ENCODE data around the gene ZBED4.

The ZBED4 gene

DNA sequence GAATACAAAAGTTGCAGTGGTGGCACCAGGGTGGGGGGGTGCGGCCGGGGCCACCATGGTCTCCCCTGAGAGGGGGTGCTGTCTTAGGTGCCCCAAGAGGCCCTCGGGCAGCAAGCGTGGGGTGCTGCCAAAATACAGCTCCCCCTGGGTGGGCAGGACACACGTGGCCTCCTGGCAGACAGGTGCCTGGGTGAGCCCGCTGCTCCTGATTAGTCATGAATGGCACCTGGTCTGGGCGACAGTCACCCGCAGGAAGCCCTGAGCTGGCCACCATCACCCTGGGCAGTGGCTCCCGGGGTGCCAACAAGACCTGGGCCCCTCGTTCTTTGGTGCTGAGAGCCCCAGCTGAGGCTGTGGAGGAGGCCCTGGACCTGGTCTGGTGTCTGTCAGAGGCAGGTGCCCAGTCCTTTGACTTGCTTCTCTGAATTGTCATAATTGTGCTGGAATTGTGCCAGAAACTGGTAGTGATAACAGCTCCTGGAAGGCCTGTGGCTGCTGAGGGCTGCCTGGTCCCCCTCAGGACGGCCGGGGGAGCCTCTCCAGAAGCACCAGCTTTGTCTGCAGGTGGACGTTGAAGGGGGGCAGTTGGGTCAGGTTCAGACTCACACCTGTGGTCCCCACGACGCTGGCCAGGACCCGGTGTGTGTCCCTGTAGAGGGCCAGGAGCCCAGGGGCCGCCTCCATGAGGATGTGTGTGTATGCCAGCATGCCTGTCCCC is 49.8 kb downstream of the ZBED4 start:
- DNase-seq (ENCODE audit: low read depth in 2 of 2), result no peak

DNA sequence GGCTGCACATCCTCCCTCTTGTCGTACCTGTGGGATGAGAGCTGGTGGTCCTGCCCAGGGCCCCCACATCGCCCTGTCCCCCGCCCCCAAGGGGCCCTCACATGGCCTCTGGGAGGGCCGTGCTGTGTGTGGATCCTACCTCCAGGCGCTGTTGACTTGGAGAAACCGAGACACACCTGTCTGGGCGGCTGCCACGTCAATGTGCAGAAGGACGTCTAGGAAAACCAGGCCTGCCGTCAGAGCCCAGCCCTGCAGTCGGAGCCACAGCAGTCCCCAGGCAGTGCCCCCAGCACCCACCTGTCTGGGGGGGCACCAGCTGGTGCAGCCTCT is 50.4 kb downstream of the ZBED4 start:
- no peak for DNase-seq (ENCODE audit: low read depth in 2 of 2)

DNA sequence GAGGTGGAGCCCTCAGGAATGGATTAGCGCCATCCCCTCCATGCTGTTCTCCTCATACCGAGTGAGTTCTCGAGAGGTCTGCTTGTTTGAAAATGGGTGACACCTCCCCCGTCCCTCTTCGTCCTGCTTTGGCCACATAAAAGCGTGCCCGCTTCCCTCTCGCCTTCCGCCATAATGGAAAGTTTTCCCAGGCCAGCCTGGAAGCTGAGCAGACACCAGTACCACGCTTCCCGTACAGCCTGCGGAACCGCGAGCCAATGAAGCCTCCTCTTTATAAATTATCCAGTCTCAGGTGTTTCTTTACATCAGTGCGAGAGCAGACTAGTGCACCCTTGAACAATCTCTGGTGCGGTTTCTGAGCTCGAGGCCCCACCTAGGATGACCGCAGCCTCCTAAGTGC is 51.8 kb downstream of the ZBED4 start:
- no peak for DNase-seq (ENCODE audit: low read depth in 2 of 2)

DNA sequence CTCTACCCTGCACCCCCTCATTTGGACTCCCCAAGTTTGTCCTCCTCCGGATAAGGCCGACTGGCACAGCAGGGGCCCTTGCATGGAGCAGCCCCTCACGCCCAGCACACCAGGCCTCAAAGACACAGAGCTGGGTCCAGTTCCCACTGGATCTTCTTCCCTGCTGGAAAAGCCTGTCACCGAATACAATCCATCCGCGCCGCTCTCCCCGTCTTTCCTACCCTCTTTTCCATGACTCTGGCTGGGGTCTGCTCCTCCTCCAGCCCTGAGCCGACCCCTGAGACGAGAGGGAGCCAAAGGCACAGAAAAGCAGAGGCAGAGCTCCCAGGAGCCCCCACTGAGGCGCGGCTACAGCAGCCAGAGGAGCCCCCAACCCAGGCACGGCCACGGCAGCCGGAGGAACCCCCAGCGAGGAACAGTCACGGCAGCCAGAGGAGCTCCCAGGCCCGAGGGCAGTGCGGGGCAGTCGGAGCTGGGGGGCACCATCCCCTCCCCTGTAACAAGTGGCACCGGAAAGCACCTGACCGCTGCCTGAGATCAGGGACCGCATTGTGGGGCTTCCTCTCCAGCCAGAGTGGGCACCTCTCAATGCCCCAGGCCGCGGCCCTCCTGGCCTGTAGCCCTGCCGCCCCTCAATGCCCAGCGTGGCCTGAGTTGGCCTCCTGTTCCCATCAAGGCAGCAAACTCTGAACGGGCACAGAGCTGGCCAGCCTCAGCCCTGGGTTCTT is 52.6 kb downstream of the ZBED4 start:
- no peak for DNase-seq (ENCODE audit: low read depth in 2 of 2)

GRCh38 chr22:49906799-49907290 is 53.2 kb downstream of the ZBED4 start:
- DNase-seq (ENCODE audit: low read depth in 2 of 2), result no peak

DNA sequence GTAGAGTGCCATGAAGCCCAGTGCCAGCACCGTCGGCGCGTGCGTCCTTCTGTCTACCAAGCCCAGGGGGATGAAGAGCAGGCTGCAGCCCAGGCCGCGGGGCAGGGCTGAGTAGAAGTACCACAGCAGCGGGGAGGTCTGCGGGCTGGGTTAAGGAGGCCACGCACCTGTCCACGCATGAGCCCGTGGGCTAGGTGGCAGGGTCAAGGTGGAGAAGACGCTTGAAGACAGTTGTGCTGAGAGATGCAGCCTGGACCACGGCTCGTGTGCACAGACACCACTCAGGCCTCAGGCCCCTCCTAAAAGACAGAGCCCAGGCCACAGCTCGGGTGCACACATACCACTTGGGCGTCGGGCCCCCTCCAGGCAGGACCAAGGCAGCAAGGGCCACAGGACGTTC is 54.2 kb downstream of the ZBED4 start:
- DNase-seq (ENCODE audit: low read depth in 2 of 2), result no peak

GRCh38 chr22:49909476-49910205 is 56.0 kb downstream of the ZBED4 start:
- DNase-seq (ENCODE audit: low read depth in 2 of 2), result no peak

GRCh38 chr22:49910229-49911155 is 56.8 kb downstream of the ZBED4 start:
- DNase-seq (ENCODE audit: low read depth in 2 of 2), result no peak

- DNase-seq (ENCODE audit: low read depth in 2 of 2), result no peak
Observed at GRCh38 chr22:49911881-49912625, 58.4 kb downstream of the ZBED4 start.

DNA sequence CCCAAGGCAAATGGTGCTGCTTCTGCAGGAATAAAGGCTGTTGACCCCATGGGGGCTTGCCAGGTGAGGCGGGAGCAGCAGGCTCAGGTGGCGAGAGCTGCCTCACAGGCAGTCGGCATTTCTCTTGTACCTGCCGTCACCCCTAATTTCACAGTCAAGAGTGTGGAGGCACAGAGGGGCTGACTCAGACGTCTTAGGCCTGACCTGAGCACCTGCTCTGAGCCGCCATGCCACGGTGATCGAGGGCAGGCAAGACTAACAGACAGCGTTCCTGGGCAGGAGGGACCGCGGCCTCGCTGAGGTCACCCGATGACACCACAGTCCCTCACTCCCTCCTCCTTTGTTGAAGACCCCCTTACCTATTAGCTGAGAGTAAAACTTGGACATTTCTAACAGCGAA is 59.4 kb downstream of the ZBED4 start:
- no peak for DNase-seq (ENCODE audit: low read depth in 2 of 2)

DNA sequence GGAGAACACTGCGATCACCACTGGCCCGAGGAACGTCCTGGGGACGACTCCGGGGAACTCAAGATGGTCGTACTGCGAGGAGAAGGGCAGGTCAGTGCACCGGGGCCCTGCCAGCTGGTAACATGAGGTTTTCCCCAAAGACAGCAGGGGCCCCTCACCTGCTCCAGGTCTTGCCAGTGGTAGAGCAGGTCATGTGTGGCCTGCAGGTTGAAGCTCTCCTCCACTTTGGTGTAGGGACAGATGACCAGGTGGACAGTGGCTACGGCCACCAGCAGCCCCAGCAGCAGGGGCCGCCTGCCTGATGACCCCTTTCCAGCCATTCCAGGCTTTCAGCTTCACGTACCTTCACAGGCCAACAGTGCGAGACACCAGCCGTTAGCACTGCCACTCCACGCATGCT is 59.8 kb downstream of the ZBED4 start:
- DNase-seq (ENCODE audit: low read depth in 2 of 2), result no peak

GRCh38 chr22:49914256-49914655 is 60.6 kb downstream of the ZBED4 start:
- no peak for DNase-seq (ENCODE audit: low read depth in 2 of 2)

DNA sequence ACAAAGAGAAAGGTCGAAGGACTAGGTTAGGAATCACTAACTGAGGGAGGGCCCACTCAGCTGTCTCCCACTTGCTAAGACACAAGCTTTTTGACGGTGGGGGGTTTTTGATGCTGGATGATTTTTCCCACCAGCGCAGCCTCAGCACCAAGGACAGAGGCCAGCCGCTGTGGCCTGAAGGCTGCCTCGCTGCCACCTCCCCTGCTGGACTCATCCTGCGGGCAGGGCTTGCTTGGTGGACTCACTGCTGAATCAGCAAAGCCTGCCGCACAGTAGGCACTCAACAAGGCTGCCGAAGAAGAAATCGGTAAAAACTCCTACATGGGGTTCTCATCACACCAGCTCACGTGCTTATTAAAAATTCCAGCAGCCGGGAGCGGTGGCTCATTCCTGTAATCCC is 62.0 kb downstream of the ZBED4 start:
- no peak for DNase-seq (ENCODE audit: low read depth in 2 of 2)

GRCh38 chr22:49916831-49917230 is 63.2 kb downstream of the ZBED4 start:
- no peak for DNase-seq (ENCODE audit: low read depth in 2 of 2)

GRCh38 chr22:49917974-49918910 is 64.6 kb downstream of the ZBED4 start, which contains the start of the genes ALG12 and CRELD2:
ALG12 (minus strand) TSS chr22:49918438; CDS start chr22:49913765, 4,673 bp downstream.
CRELD2 (plus strand) TSS chr22:49918634; CDS start chr22:49918770, 136 bp downstream.
- DNase-seq (ENCODE audit: low read depth in 2 of 2), result peak; percentile 91 to 92

GRCh38 chr22:49918911-49919881 is 65.6 kb downstream of the ZBED4 start:
- no peak for DNase-seq (ENCODE audit: low read depth in 2 of 2)

DNA sequence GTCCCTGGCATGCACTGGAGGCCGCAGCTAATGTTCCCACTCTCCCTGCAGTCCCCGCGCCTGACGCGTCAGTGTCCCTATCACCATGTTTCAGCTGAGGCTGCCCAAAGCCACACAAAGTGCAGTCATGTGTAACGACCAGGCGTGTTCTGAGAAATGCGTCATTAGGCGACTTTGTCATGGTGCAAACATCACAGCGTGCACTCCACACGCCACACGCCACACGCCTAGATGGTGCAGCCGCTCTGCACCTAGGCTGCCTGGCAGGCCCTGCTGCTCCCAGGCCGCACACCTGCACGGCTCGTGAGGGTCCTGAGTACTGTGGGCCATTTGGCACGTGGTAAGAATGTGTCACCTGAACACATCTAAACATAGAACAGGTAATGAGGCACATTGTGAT is 67.2 kb downstream of the ZBED4 start:
- no peak for DNase-seq (ENCODE audit: low read depth in 2 of 2)

GRCh38 chr22:49921508-49922278 is 68.0 kb downstream of the ZBED4 start:
- no peak for DNase-seq (ENCODE audit: low read depth in 2 of 2)

Data from fibroblast of skin of left biceps (primary cell).